Mesenchymal stem cell (in vitro differentiated cells and primary cell): ENCODE measurements around the gene FRMD8.

ENCODE experiments used
- DNase-seq: peaks from one replicate; pipeline ENCODE4 v3.0.0-alpha.2; 2013
- H2AFZ ChIP-seq: one replicate; pipeline ENCODE4 v1.6.1; 2013; ENCODE audit warnings: low read depth, mild to moderate bottlenecking, control low read depth, inconsistent platforms, low read length, moderate library complexity
- H2AK5ac ChIP-seq: 2 replicates; pipeline ENCODE4 v1.6.1; 2013; ENCODE audit warnings: low read length, moderate library complexity, mild to moderate bottlenecking, inconsistent platforms; ENCODE audit not compliant: severe bottlenecking
- H2BK120ac ChIP-seq: one replicate; pipeline ENCODE4 v1.6.1; 2013; ENCODE audit warnings: low read depth, mild to moderate bottlenecking, inconsistent platforms, low read length, moderate library complexity
- H2BK12ac ChIP-seq, 2 experiments: one replicate each; pipeline ENCODE4 v1.6.1; 2013; ENCODE audit warnings: inconsistent platforms in 2 of 2, low read length in 2 of 2, mild to moderate bottlenecking in 2 of 2, moderate library complexity in 2 of 2, control low read depth in 1 of 2
- H2BK15ac ChIP-seq: one replicate; pipeline ENCODE4 v1.6.1; 2013; ENCODE audit warnings: mild to moderate bottlenecking, low read depth, inconsistent platforms; ENCODE audit not compliant: poor library complexity, severe bottlenecking
- H2BK5ac ChIP-seq: 2 replicates; pipeline ENCODE4 v1.6.1; 2013; ENCODE audit warnings: low read depth, mild to moderate bottlenecking, low read length, control low read depth, inconsistent platforms; ENCODE audit not compliant: poor library complexity, severe bottlenecking
- H3K14ac ChIP-seq, 2 experiments: one replicate each; pipeline ENCODE4 v1.6.1; 2013; ENCODE audit warnings: inconsistent platforms in 2 of 2, low read length in 2 of 2, control low read depth in 1 of 2, mild to moderate bottlenecking in 1 of 2, moderate library complexity in 1 of 2
- H3K18ac ChIP-seq, 2 experiments: one replicate each; pipeline ENCODE4 v1.6.1; 2013; ENCODE audit warnings: inconsistent platforms in 2 of 2, low read length in 2 of 2, control low read depth in 1 of 2, low read depth in 1 of 2, mild to moderate bottlenecking in 1 of 2
- H3K23ac ChIP-seq, 2 experiments: one replicate each; pipeline ENCODE4 v1.6.1; 2013; ENCODE audit warnings: inconsistent platforms in 2 of 2, low read length in 2 of 2, mild to moderate bottlenecking in 2 of 2, moderate library complexity in 2 of 2, control low read depth in 1 of 2
- H3K27ac ChIP-seq: 2 replicates; pipeline ENCODE4 v1.5.1; 2013; ENCODE audit warnings: mild to moderate bottlenecking, moderate library complexity, low read length, control low read depth, inconsistent platforms; ENCODE audit not compliant: poor library complexity, severe bottlenecking
- H3K27me3 ChIP-seq, 2 experiments: 2 replicates each; pipeline versions ENCODE4 v1.6.1 to v1.7.0; 2013; ENCODE audit warnings: low read length in 2 of 2, mild to moderate bottlenecking in 2 of 2, moderate library complexity in 2 of 2, control low read depth in 1 of 2, inconsistent platforms in 1 of 2; ENCODE audit not compliant: control insufficient read depth in 1 of 2, insufficient read depth in 1 of 2
- H3K36me3 ChIP-seq, 2 experiments: 2 replicates each; pipeline versions ENCODE4 v1.6.1 to v1.7.0; 2013; ENCODE audit warnings: low read length in 2 of 2, control low read depth in 1 of 2, inconsistent platforms in 1 of 2, low read depth in 1 of 2, mild to moderate bottlenecking in 1 of 2; ENCODE audit not compliant: insufficient read depth in 2 of 2, control insufficient read depth in 1 of 2
- H3K4ac ChIP-seq, 2 experiments: one replicate each; pipeline ENCODE4 v1.6.1; 2013; ENCODE audit warnings: inconsistent platforms in 2 of 2, low read length in 2 of 2, mild to moderate bottlenecking in 2 of 2, moderate library complexity in 2 of 2, control low read depth in 1 of 2, low read depth in 1 of 2
- H3K4me1 ChIP-seq: 2 replicates; pipeline ENCODE4 v1.6.1; 2013; ENCODE audit warnings: low read depth, low read length, control low read depth; ENCODE audit not compliant: control insufficient read depth, insufficient read depth
- H3K4me2 ChIP-seq: 2 replicates; pipeline ENCODE4 v1.6.1; 2013; ENCODE audit warnings: low read length, mild to moderate bottlenecking, inconsistent platforms; ENCODE audit not compliant: poor library complexity, severe bottlenecking
- H3K4me3 ChIP-seq, 2 experiments: 2 replicates each; pipeline versions ENCODE4 v1.5.1 to v1.7.0; 2013; ENCODE audit warnings: low read length in 2 of 2, mild to moderate bottlenecking in 2 of 2, control low read depth in 1 of 2, low read depth in 1 of 2; ENCODE audit not compliant: insufficient read depth in 1 of 2
- H3K79me1 ChIP-seq: replicated peaks from 2 replicates; pipeline ENCODE4 v1.6.1; 2013; ENCODE audit warnings: mild to moderate bottlenecking, control low read depth, low read length, inconsistent platforms; ENCODE audit not compliant: poor library complexity, severe bottlenecking
- H3K9ac ChIP-seq: 2 replicates; pipeline ENCODE4 v1.7.0; 2013; ENCODE audit warnings: mild to moderate bottlenecking, low read length, moderate library complexity
- H3K9me3 ChIP-seq: 2 replicates; pipeline ENCODE4 v1.7.0; 2013; ENCODE audit warnings: mild to moderate bottlenecking, low read length; ENCODE audit not compliant: control insufficient read depth
- H4K8ac ChIP-seq: one replicate; pipeline ENCODE4 v1.6.1; 2013; ENCODE audit warnings: inconsistent platforms, mild to moderate bottlenecking, low read length, moderate library complexity
- H4K91ac ChIP-seq: one replicate; pipeline ENCODE4 v1.6.1; 2013; ENCODE audit warnings: mild to moderate bottlenecking, low read length, inconsistent platforms
- WGBS: methylation state at CpG from one replicate; pipeline ENCODE4 v1.1.7; 2013; ENCODE audit warnings: mixed read lengths; 5-methylcytosine and 5-hydroxymethylcytosine counted together

Gene FRMD8

DNA sequence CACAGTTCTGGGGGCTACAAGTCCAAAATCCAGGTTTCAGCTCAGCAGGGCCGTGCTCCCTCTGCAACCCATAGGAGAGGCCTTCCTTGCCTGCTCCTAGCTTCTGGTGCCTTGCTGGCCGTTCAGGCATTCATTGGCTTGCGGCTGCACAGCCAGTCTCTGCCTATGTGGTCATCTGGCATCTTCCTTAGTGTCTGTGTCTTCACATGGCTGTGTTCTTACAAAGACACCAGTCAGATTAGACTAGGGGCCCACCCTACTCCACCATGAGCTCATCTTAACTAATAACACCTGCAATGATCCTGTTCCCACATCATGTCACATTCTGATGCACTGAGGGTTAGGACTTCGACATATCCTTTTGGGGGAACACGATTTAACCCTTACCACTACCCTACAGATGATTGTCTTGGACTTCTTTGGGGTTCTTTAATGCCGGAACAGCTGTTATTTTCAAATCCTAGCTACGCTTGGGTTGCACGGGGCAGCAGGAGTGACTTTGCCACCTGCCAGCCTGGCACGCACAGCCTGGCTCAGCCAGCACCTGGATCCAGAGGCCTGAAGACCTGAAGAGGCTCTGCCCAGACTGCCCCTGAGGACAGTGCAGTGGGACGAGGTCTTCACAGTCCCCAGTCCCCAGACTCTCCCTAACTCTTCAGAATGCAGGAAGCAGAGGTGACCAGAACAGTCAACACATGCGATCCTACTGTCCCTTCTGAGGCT, 28.5 kb downstream of the FRMD8 start:
- Histone ChIP-seq H4K8ac (no peak overlapping the region), H3K79me1 (peaks cover 24% of the 10 kb centered on the region), H3K4me3 (peak overlapping the region; percentile 15 to 29), H3K9me3 (no peaks in the 10 kb centered on the region), H3K18ac (peak overlapping the region in 1 of 2 experiments; percentile 42), H3K4me1 (peaks cover 42% of the 10 kb centered on the region), H3K27me3 (no peaks in the 10 kb centered on the region), H2BK15ac (no peak overlapping the region), H2AK5ac (peak overlapping the region; percentile 30), H3K36me3 (peaks cover 35 to 37% of the 10 kb centered on the region in 2 experiments), H3K14ac (peak overlapping the region in 1 of 2 experiments; percentile 79), H2BK5ac (no peak overlapping the region), H4K91ac (no peak overlapping the region), H3K4me2 (no peak overlapping the region), H3K27ac (no peak overlapping the region), H2BK12ac (peak overlapping the region in 1 of 2 experiments; percentile 73), H3K4ac (no peak overlapping the region), H3K9ac (peak overlapping the region; percentile 99), H2AFZ (no peak overlapping the region), H2BK120ac (no peak overlapping the region), H3K23ac (peak overlapping the region in 1 of 2 experiments; percentile 16)
- DNase-seq: peak; percentile 57
- WGBS: 88% methylated on average over 11 of the region's 11 CpGs

DNA sequence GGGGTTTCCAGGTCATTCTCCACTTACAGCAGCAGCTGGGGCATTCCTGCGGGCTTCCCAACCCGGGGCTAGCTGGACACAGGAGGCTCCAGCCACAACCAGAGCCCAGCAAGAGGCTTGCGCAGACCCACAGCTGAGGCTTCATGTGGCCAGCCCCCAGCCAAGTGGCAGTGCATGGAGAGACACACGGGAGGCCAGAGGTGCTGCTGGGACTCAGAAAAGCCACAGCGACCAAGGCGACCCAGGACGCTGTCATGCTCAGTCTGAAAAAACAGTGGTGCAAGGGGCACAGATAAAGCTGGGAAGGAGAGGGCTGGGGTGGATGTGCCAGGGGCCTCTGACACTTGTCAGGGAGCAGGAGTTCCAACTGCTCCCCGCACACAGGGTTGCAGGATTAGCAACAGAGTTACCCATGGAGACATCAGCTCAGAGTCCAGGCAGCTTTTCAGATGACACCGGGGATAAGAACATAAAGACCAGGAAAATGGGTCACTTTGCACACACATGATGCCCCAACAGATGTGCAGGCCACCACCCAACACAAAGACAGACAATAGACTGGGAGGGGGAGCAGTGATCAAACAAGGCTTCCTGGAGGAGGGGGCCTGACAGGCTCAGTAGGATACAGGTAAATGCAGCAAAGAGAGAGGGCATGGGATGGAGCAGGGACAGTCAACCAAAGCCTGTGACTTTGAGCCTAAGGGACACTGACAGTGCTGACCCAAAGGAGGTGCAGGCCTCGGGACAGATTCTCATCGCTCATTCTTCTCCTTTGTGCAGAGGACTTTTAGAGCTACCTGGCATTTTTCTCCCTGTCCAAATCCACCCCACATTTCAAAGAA, 29.3 kb downstream of the FRMD8 start:
- peak overlapping the region in 1 of 2 experiments; percentile 25 for H3K4ac ChIP-seq
- no peak overlapping the region for H2BK120ac ChIP-seq
- peaks cover 23% of the 10 kb centered on the region for H3K79me1 ChIP-seq
- H2BK12ac ChIP-seq: peak overlapping the region in 1 of 2 experiments; percentile 57
- DNase-seq: peak; percentile 35
- 81% methylated on average over 11 of the region's 11 CpGs for WGBS
- H3K27ac ChIP-seq: no peak overlapping the region
- no peaks in the 10 kb centered on the region for H3K27me3 ChIP-seq
- H2BK15ac ChIP-seq: peak overlapping the region; percentile 19
- no peak overlapping the region for H2AFZ ChIP-seq
- peak overlapping the region; percentile 19 to 42 for H3K18ac ChIP-seq
- peak overlapping the region; percentile 99 for H3K9ac ChIP-seq
- peaks cover 45% of the 10 kb centered on the region for H3K4me1 ChIP-seq
- H3K4me3 ChIP-seq: peak overlapping the region in 1 of 2 experiments; percentile 81
- H4K8ac ChIP-seq: peak overlapping the region; percentile 62
- peak overlapping the region in 1 of 2 experiments; percentile 79 for H3K14ac ChIP-seq
- H3K23ac ChIP-seq: no peak overlapping the region
- H4K91ac ChIP-seq: peak overlapping the region; percentile 34
- peak overlapping the region; percentile 33 for H2AK5ac ChIP-seq
- H2BK5ac ChIP-seq: no peak overlapping the region
- H3K9me3 ChIP-seq: no peaks in the 10 kb centered on the region
- peak overlapping the region; percentile 79 for H3K4me2 ChIP-seq
- peaks cover 31 to 34% of the 10 kb centered on the region in 2 experiments for H3K36me3 ChIP-seq

DNA sequence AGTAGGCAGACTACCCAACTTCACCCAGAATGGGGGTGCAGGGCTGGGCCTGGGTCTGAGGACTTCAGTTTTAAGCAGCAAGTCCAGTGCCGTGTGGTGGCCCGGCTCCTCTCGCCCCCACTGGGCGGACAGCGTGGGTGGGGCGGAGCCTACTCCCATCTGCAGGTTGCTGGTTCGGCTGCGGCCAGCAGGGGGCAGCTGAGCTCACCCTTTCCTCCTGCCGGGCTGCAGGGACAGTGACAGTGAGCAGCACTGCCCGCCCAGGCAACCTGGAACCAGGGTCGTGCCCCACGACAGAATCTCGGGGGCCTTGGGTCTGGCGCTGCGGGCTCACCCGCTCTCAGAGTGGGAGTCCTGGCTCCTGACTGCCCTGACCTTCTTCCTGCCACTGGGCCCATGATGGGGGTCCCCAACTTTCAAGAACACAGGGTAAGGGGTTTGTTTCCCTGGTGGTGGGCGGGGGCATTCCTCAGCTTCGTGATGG, 29.9 kb downstream of the FRMD8 start:
- no peak overlapping the region for H3K23ac ChIP-seq
- no peak overlapping the region for H2AFZ ChIP-seq
- H2BK12ac ChIP-seq: peak overlapping the region; percentile 86 to 91
- H3K9ac ChIP-seq: peak overlapping the region; percentile 99
- no peaks in the 10 kb centered on the region for H3K9me3 ChIP-seq
- H3K4me2 ChIP-seq: peak overlapping the region; percentile 79
- H2BK15ac ChIP-seq: peak overlapping the region; percentile 97
- 6% methylated on average over 18 of the region's 18 CpGs for WGBS
- H2BK5ac ChIP-seq: no peak overlapping the region
- H4K91ac ChIP-seq: peak overlapping the region; percentile 87
- peak overlapping the region; percentile 73 for H4K8ac ChIP-seq
- H3K27me3 ChIP-seq: no peaks in the 10 kb centered on the region
- peaks cover 20% of the 10 kb centered on the region for H3K79me1 ChIP-seq
- H3K27ac ChIP-seq: peak overlapping the region; percentile 100
- H3K18ac ChIP-seq: peak overlapping the region; percentile 79 to 92
- H3K4me1 ChIP-seq: peaks cover 45% of the 10 kb centered on the region
- H2BK120ac ChIP-seq: peak overlapping the region; percentile 82
- H3K14ac ChIP-seq: peak overlapping the region in 1 of 2 experiments; percentile 67
- peak; percentile 85 for DNase-seq
- peaks cover 25 to 27% of the 10 kb centered on the region in 2 experiments for H3K36me3 ChIP-seq
- peak overlapping the region; percentile 87 to 99 for H3K4ac ChIP-seq
- peak overlapping the region; percentile 73 for H2AK5ac ChIP-seq
- H3K4me3 ChIP-seq: peak overlapping the region in 1 of 2 experiments; percentile 81
